Measurements from ENCODE around the gene C4orf50. TPM values are rescaled to one million over a fixed set of nuclear protein-coding genes. Genes with fewer than 3 reads are reported as not detected.

C4orf50 gene
- total and polyA plus RNA-seq, 2 of the 4 experiments (the other 2 are of a cell fraction): not detected

- Histone ChIP-seq H3K9ac (ENCODE audit: low read depth, low read length) (no peak overlapping the region), H3K4me2 (ENCODE audit: low read depth, low read length) (no peak overlapping the region), H2AK5ac (ENCODE audit: low read depth, low read length) (no peak overlapping the region), H3K27me3 (ENCODE audit: control insufficient read depth, insufficient read depth, low read length) (peaks cover 65% of the 10 kb centered on the region), H2BK20ac (ENCODE audit: low read depth, low read length) (no peak overlapping the region), H2AFZ (replicated peaks; ENCODE audit: low read length, poor library complexity) (peak overlapping the region; percentile 72), H3K18ac (ENCODE audit: low read depth, low read length) (no peak overlapping the region), H3K9me3 (ENCODE audit: control insufficient read depth, insufficient read depth, low read length) (peaks cover 5% of the 10 kb centered on the region; the same call in 1 of the 2 replicates), H3K27ac (ENCODE audit: insufficient read depth, low read length) (no peak overlapping the region), H3K14ac (replicated peaks; ENCODE audit: low read depth, low read length) (no peak overlapping the region), H4K20me1 (ENCODE audit: insufficient read depth, low read length) (no peaks in the 10 kb centered on the region; the same call in 1 of the 2 replicates), H3K23ac (ENCODE audit: low read depth, low read length) (no peak overlapping the region), H2BK5ac (ENCODE audit: low read depth, low read length, poor library complexity, severe bottlenecking) (no peak overlapping the region), H3K36me3 (ENCODE audit: control insufficient read depth, insufficient read depth, low read length) (no peaks in the 10 kb centered on the region), H2BK15ac (ENCODE audit: low read depth, low read length) (no peak overlapping the region), H3K9me1 (ENCODE audit: insufficient read depth, low read length) (no peaks in the 10 kb centered on the region), H3K4me3 (ENCODE audit: insufficient read depth, low read depth, low read length) (no peak overlapping the region), H3K4me1 (ENCODE audit: control insufficient read depth, insufficient read depth, low read length) (no peaks in the 10 kb centered on the region), H3K79me1 (ENCODE audit: low read depth in 1 of 2, low read length in 2 of 2) (no peaks in the 10 kb centered on the region), H3K56ac (ENCODE audit: extremely low read depth, insufficient read depth, low read length) (no peak overlapping the region), H4K8ac (ENCODE audit: low read depth in 2 of 2, low read length in 2 of 2) (no peak overlapping the region), H2AK9ac (replicated peaks; ENCODE audit: low read depth, low read length, poor library complexity) (no peak overlapping the region), H3K4ac (ENCODE audit: low read depth, low read length) (no peak overlapping the region), H2BK120ac (ENCODE audit: low read depth, low read length) (no peak overlapping the region), H4K91ac (ENCODE audit: insufficient read depth, low read depth, low read length) (no peak overlapping the region), H4K5ac (ENCODE audit: low read depth, low read length) (no peak overlapping the region)
- TF ChIP-seq, protein P1, sequence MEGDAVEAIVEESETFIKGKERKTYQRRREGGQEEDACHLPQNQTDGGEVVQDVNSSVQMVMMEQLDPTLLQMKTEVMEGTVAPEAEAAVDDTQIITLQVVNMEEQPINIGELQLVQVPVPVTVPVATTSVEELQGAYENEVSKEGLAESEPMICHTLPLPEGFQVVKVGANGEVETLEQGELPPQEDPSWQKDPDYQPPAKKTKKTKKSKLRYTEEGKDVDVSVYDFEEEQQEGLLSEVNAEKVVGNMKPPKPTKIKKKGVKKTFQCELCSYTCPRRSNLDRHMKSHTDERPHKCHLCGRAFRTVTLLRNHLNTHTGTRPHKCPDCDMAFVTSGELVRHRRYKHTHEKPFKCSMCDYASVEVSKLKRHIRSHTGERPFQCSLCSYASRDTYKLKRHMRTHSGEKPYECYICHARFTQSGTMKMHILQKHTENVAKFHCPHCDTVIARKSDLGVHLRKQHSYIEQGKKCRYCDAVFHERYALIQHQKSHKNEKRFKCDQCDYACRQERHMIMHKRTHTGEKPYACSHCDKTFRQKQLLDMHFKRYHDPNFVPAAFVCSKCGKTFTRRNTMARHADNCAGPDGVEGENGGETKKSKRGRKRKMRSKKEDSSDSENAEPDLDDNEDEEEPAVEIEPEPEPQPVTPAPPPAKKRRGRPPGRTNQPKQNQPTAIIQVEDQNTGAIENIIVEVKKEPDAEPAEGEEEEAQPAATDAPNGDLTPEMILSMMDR (conservative IDR thresholded peaks at IDR 0.05; ENCODE audit: low read depth, low read length): no peak
- TF ChIP-seq MAZ (IDR thresholded peaks at IDR 0.05; ENCODE audit: borderline replicate concordance, low read depth, low read length) (no peak), FOS (IDR thresholded peaks at IDR 0.05; ENCODE audit: low read depth, low read length) (no peak), NFE2L2 (IDR thresholded peaks at IDR 0.05; ENCODE audit: low read depth, low read length) (no peak), POLR2A (IDR thresholded peaks at IDR 0.05; ENCODE audit: low read depth, low read length) (no peak), CHD1 (IDR thresholded peaks at IDR 0.05; ENCODE audit: low read depth, low read length) (no peak), MAFK (IDR thresholded peaks at IDR 0.05; ENCODE audit: low read depth, low read length) (no peak), RAD21 (IDR thresholded peaks at IDR 0.05; ENCODE audit: low read length) (no peak), SMC3 (IDR thresholded peaks at IDR 0.05; ENCODE audit: low read depth, low read length) (no peak), MXI1 (IDR thresholded peaks at IDR 0.05; ENCODE audit: borderline replicate concordance, low read depth, low read length) (no peak), RCOR1 (IDR thresholded peaks at IDR 0.05; ENCODE audit: insufficient replicate concordance, low read length) (no peak), BHLHE40 (IDR thresholded peaks at IDR 0.05; ENCODE audit: low read depth, low read length) (no peak), RFX5 (IDR thresholded peaks at IDR 0.05; ENCODE audit: low read depth, low read length) (no peak)
- TF ChIP-seq, protein P2, sequence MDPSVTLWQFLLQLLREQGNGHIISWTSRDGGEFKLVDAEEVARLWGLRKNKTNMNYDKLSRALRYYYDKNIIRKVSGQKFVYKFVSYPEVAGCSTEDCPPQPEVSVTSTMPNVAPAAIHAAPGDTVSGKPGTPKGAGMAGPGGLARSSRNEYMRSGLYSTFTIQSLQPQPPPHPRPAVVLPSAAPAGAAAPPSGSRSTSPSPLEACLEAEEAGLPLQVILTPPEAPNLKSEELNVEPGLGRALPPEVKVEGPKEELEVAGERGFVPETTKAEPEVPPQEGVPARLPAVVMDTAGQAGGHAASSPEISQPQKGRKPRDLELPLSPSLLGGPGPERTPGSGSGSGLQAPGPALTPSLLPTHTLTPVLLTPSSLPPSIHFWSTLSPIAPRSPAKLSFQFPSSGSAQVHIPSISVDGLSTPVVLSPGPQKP (IDR thresholded peaks at IDR 0.05; ENCODE audit: borderline replicate concordance, low read depth, low read length): no peak
- dilution Hi-C loops (cut with HindIII; ENCODE audit: low sequenced_read_pairs, unreplicated experiment) (no loop called here), intact Hi-C loops (cut with micrococcal nuclease) (no loop called here), in situ Hi-C loops (cut with MboI; ENCODE audit: low sequenced_read_pairs) (no loop called here)
- WGBS, 2 experiments (ENCODE audit: extremely low coverage in 2 of 2, insufficient read length in 1 of 2): 1% methylated on average over 31 of the region's 100 CpGs; no CpG with 5 or more reads in 1 of the 2 experiments
- POLR2A ChIA-PET (ENCODE audit: unreplicated experiment): no interaction called here
- DNase-seq (no peak), ATAC-seq (ENCODE audit: low read depth) (no peak)
- BruUV-seq (replicated peaks): no TSS peak
- CTCF ChIA-PET: no interaction called here
These were observed 125.8 kb downstream of the C4orf50 start for GRCh38 chr4:5892323-5893003.

Data from IMR-90 (cell line).